Colonic mucosa (tissue), 4 donors: Measurements from ENCODE around the gene FNIP1. TPM values are rescaled to one million over a fixed set of nuclear protein-coding genes. Genes with fewer than 3 reads are reported as not detected.

Source experiments
- DNase-seq: peaks from one replicate; pipeline ENCODE4 v3.0.0-alpha.2; 2020
- H3K27ac ChIP-seq: fragments of 200-600 bp; one replicate; pipeline ENCODE4 v1.8.0; 2021
- H3K27me3 ChIP-seq: fragments of 200-600 bp; one replicate; pipeline ENCODE4 v1.8.0; 2021
- H3K36me3 ChIP-seq: fragments of 200-600 bp; one replicate; pipeline ENCODE4 v1.8.0; 2021
- H3K4me1 ChIP-seq: fragments of 200-600 bp; one replicate; pipeline ENCODE4 v1.8.0; 2021; ENCODE audit warnings: mild to moderate bottlenecking
- H3K4me3 ChIP-seq: fragments of 200-600 bp; one replicate; pipeline ENCODE4 v1.8.0; 2021
- H3K9ac ChIP-seq, 2 donors: one replicate each; pipeline ENCODE4 v1.7.0; 2013; ENCODE audit warnings: control low read depth in 2 of 2, low read depth in 2 of 2, low read length in 2 of 2
- H3K9me3 ChIP-seq: fragments of 200-600 bp; one replicate; pipeline ENCODE4 v1.8.0; 2021
- intact Hi-C: fragments of 100-400 bp; cut with DNase I; formaldehyde crosslinking; loops from one replicate; pipeline ENCODE4 v1.14.1; 2022
- total RNA-seq, 2 donors: library from RNA; stranded (reverse); fragmentation: NEBNext Ultra II Directional in 1 of 2; extraction: Animal tissue kit (Norgen Biotek cat#: 25700) in 1 of 2; gene quantifications; one replicate each; pipeline ENCODE4 v1.2.1, GENCODE V29; 2021
- TF ChIP-seq, protein P1 (sequence below): fragments of 200-600 bp; IDR thresholded peaks from one replicate; pipeline ENCODE4 v1.8.0; 2022; ENCODE audit warnings: antibody characterized with exemption, mild to moderate bottlenecking
- donor health status: healthy.
- donor health status: DM: no; HTN: no; CAD: no.
- donor health status: DM: no; HTN: no; CAD: no.

The FNIP1 gene
- total RNA-seq, 2 donors from 2014 or later: 18.1 to 41.2 TPM

- no peaks in the 10 kb centered on the region for H3K4me1 ChIP-seq
- H3K27ac ChIP-seq: no peak overlapping the region
- H3K27me3 ChIP-seq: no peaks in the 10 kb centered on the region
- no peak overlapping the region for H3K4me3 ChIP-seq
- TF ChIP-seq, protein P1, sequence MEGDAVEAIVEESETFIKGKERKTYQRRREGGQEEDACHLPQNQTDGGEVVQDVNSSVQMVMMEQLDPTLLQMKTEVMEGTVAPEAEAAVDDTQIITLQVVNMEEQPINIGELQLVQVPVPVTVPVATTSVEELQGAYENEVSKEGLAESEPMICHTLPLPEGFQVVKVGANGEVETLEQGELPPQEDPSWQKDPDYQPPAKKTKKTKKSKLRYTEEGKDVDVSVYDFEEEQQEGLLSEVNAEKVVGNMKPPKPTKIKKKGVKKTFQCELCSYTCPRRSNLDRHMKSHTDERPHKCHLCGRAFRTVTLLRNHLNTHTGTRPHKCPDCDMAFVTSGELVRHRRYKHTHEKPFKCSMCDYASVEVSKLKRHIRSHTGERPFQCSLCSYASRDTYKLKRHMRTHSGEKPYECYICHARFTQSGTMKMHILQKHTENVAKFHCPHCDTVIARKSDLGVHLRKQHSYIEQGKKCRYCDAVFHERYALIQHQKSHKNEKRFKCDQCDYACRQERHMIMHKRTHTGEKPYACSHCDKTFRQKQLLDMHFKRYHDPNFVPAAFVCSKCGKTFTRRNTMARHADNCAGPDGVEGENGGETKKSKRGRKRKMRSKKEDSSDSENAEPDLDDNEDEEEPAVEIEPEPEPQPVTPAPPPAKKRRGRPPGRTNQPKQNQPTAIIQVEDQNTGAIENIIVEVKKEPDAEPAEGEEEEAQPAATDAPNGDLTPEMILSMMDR: no peak
- intact Hi-C loops: no loop called here
- no peak for DNase-seq
- H3K9ac ChIP-seq: no peak overlapping the region
- H3K36me3 ChIP-seq: no peaks in the 10 kb centered on the region
- H3K9me3 ChIP-seq: no peaks in the 10 kb centered on the region
Measured at GRCh38 chr5:131749723-131750470, 46.9 kb downstream of the FNIP1 start.

DNA sequence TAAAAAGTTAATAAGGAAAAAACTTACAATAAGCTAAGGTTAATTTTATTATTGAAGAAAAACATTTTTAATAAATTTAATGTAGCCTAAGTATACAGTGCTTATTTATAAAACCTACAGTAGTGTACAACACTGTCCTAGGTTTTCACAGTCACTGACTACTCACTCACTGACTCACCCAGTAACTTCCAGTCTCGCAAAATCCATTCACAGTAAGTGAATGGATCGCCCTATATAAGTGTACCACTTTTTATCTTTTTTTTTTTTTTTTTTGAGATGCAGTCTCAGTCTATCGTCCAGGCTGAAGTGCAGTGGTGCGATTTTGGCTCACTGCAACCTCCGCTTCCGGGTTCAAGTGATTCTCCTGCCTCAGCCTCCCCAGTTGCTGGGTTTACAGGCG lies 47.7 kb downstream of the FNIP1 start:
- no peaks in the 10 kb centered on the region for H3K9me3 ChIP-seq
- TF ChIP-seq, protein P1: no peak
- no peaks in the 10 kb centered on the region for H3K36me3 ChIP-seq
- H3K9ac ChIP-seq: no peak overlapping the region
- H3K27ac ChIP-seq: no peak overlapping the region
- H3K4me3 ChIP-seq: no peak overlapping the region
- intact Hi-C loops: no loop called here
- no peaks in the 10 kb centered on the region for H3K27me3 ChIP-seq
- H3K4me1 ChIP-seq: no peaks in the 10 kb centered on the region
- DNase-seq: no peak

- TF ChIP-seq, protein P1: no peak
- H3K27me3 ChIP-seq: no peaks in the 10 kb centered on the region
- H3K27ac ChIP-seq: no peak overlapping the region
- no peaks in the 10 kb centered on the region for H3K36me3 ChIP-seq
- no peak overlapping the region for H3K4me3 ChIP-seq
- intact Hi-C loops: no loop called here
- no peak overlapping the region for H3K9ac ChIP-seq
- H3K4me1 ChIP-seq: no peaks in the 10 kb centered on the region
- DNase-seq: no peak
- no peaks in the 10 kb centered on the region for H3K9me3 ChIP-seq
Measured at GRCh38 chr5:131747180-131748105, 49.4 kb downstream of the FNIP1 start.

GRCh38 chr5:131746423-131746822 lies 50.4 kb downstream of the FNIP1 start:
- no peaks in the 10 kb centered on the region for H3K27me3 ChIP-seq
- no peaks in the 10 kb centered on the region for H3K9me3 ChIP-seq
- H3K9ac ChIP-seq: no peak overlapping the region
- intact Hi-C loops: no loop called here
- H3K27ac ChIP-seq: no peak overlapping the region
- no peak overlapping the region for H3K4me3 ChIP-seq
- no peak for DNase-seq
- TF ChIP-seq, protein P1: no peak
- H3K36me3 ChIP-seq: no peaks in the 10 kb centered on the region
- H3K4me1 ChIP-seq: no peaks in the 10 kb centered on the region

DNA sequence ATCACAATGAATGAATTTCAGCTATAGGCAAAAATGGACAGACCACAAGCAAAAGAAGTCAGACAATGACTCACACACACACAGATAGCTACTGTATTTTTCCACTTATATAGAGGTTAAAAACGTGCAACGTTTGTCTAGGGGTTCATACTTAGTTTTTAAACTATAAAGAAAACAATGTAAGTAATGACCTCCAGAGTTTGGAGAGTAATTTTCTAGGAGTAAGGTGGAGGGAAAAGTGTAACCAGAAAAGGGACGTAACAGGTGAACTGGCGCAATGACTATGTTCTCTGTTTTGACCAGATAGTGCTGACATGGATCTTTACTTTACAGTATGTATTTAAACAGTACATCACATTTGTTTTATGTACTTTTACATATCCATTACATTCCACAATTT lies 51.1 kb downstream of the FNIP1 start:
- Histone ChIP-seq H3K4me3 (no peak overlapping the region), H3K36me3 (no peaks in the 10 kb centered on the region), H3K27me3 (no peaks in the 10 kb centered on the region), H3K9me3 (no peaks in the 10 kb centered on the region), H3K27ac (no peak overlapping the region), H3K9ac (no peak overlapping the region), H3K4me1 (no peaks in the 10 kb centered on the region)
- DNase-seq: no peak
- intact Hi-C loops: no loop called here
- TF ChIP-seq, protein P1: no peak
